H9 (cell line): ENCODE results near the gene TMEM115. TPM values are rescaled to one million over a fixed set of nuclear protein-coding genes. Genes with fewer than 3 reads are reported as not detected.

Source experiments
- DNase-seq: peaks from one replicate; pipeline ENCODE4 v3.0.0-alpha.2; 2017
- H2AFZ ChIP-seq: one replicate; pipeline ENCODE4 v1.6.1; 2013; ENCODE audit warnings: mild to moderate bottlenecking, low read length, control low read depth, moderate library complexity
- H2AK5ac ChIP-seq: 2 replicates; pipeline ENCODE4 v1.6.1; 2013; ENCODE audit warnings: low read length, control low read depth, mixed read lengths; ENCODE audit not compliant: insufficient read length
- H2BK120ac ChIP-seq: one replicate; pipeline ENCODE4 v1.6.1; 2013; ENCODE audit warnings: low read depth, mild to moderate bottlenecking, low read length, control low read depth, inconsistent platforms; ENCODE audit not compliant: poor library complexity, severe bottlenecking
- H2BK12ac ChIP-seq: 2 replicates; pipeline ENCODE4 v1.6.1; 2013; ENCODE audit warnings: low read length, control low read depth, mixed read lengths, low read depth; ENCODE audit not compliant: insufficient read length
- H2BK15ac ChIP-seq: 2 replicates; pipeline ENCODE4 v1.6.1; 2013; ENCODE audit warnings: low read depth, low read length, control low read depth
- H2BK20ac ChIP-seq: one replicate; pipeline ENCODE4 v1.6.1; 2013; ENCODE audit warnings: low read depth, mild to moderate bottlenecking, low read length, control low read depth, inconsistent platforms; ENCODE audit not compliant: poor library complexity, severe bottlenecking
- H2BK5ac ChIP-seq: 2 replicates; pipeline ENCODE4 v1.6.1; 2013; ENCODE audit warnings: low read length, control low read depth, mixed read lengths; ENCODE audit not compliant: insufficient read length
- H3K14ac ChIP-seq: 2 replicates; pipeline ENCODE4 v1.6.1; 2013; ENCODE audit warnings: low read length, control low read depth; ENCODE audit not compliant: insufficient read depth
- H3K18ac ChIP-seq: 2 replicates; pipeline ENCODE4 v1.6.1; 2013; ENCODE audit warnings: low read depth, mild to moderate bottlenecking, mixed read lengths, low read length, control low read depth; ENCODE audit not compliant: insufficient read length
- H3K23ac ChIP-seq: 2 replicates; pipeline ENCODE4 v1.6.1; 2013; ENCODE audit warnings: low read length, control low read depth, mixed read lengths, low read depth; ENCODE audit not compliant: insufficient read length
- H3K23me2 ChIP-seq: 2 replicates; pipeline ENCODE4 v1.6.1; 2013; ENCODE audit warnings: low read depth, mild to moderate bottlenecking, mixed read lengths, low read length, control low read depth; ENCODE audit not compliant: insufficient read length, poor library complexity, severe bottlenecking
- H3K27ac ChIP-seq: 2 replicates; pipeline ENCODE4 v1.5.1; 2013; ENCODE audit warnings: low read length, control low read depth, mixed read lengths, low read depth; ENCODE audit not compliant: insufficient read length
- H3K27me3 ChIP-seq: 2 replicates; pipeline ENCODE4 v1.6.1; 2013; ENCODE audit warnings: low read length, control low read depth, inconsistent platforms; ENCODE audit not compliant: insufficient read depth
- H3K4ac ChIP-seq: 2 replicates; pipeline ENCODE4 v1.6.1; 2013; ENCODE audit warnings: low read depth, mild to moderate bottlenecking, control low read depth, inconsistent platforms, low read length, moderate library complexity
- H3K4me1 ChIP-seq: 2 replicates; pipeline ENCODE4 v1.6.1; 2013; ENCODE audit warnings: low read length, control low read depth, inconsistent platforms; ENCODE audit not compliant: insufficient read depth
- H3K4me2 ChIP-seq: 2 replicates; pipeline ENCODE4 v1.6.1; 2013; ENCODE audit warnings: low read length, control low read depth, mixed read lengths; ENCODE audit not compliant: insufficient read length, insufficient read depth
- H3K56ac ChIP-seq: 2 replicates; pipeline ENCODE4 v1.6.1; 2013; ENCODE audit warnings: low read depth, mild to moderate bottlenecking, mixed read lengths, low read length, control low read depth; ENCODE audit not compliant: insufficient read length
- H3K79me1 ChIP-seq: 2 replicates; pipeline ENCODE4 v1.6.1; 2013; ENCODE audit warnings: low read depth, mild to moderate bottlenecking, moderate library complexity, low read length, control low read depth, inconsistent platforms; ENCODE audit not compliant: insufficient read depth, poor library complexity, severe bottlenecking
- H3K79me2 ChIP-seq: 2 replicates; pipeline ENCODE4 v1.6.1; 2013; ENCODE audit warnings: low read length, control low read depth, inconsistent platforms; ENCODE audit not compliant: insufficient read depth
- H3K9ac ChIP-seq: 2 replicates; pipeline ENCODE4 v1.6.1; 2013; ENCODE audit warnings: low read length, control low read depth, mixed read lengths; ENCODE audit not compliant: insufficient read length; ENCODE audit errors: extremely low read depth
- H3K9me3 ChIP-seq: one replicate; pipeline ENCODE4 v1.6.1; 2013; ENCODE audit warnings: low read depth, low read length, inconsistent platforms; ENCODE audit not compliant: control insufficient read depth
- H3T11ph ChIP-seq: one replicate; pipeline ENCODE4 v1.6.1; 2013; ENCODE audit warnings: mild to moderate bottlenecking, low read length, control low read depth, inconsistent platforms
- H4K20me1 ChIP-seq: one replicate; pipeline ENCODE4 v1.6.1; 2013; ENCODE audit not compliant: control insufficient read depth, insufficient read length, insufficient read depth
- H4K5ac ChIP-seq: 2 replicates; pipeline ENCODE4 v1.6.1; 2013; ENCODE audit warnings: low read depth, mild to moderate bottlenecking, mixed read lengths, low read length, control low read depth; ENCODE audit not compliant: insufficient read length
- H4K8ac ChIP-seq: replicated peaks from 2 replicates; pipeline ENCODE4 v1.6.1; 2013; ENCODE audit warnings: low read length, control low read depth, mixed read lengths, low read depth; ENCODE audit not compliant: insufficient read length
- H4K91ac ChIP-seq: 2 replicates; pipeline ENCODE4 v1.6.1; 2013; ENCODE audit warnings: low read depth, mild to moderate bottlenecking, moderate library complexity, mixed read lengths, low read length, control low read depth; ENCODE audit not compliant: insufficient read length
- H3K27ac Mint-ChIP-seq, 3 experiments: 2 replicates in 2 of 3; 3 replicates in 1 of 3; pipeline ENCODE4 v1.8.0; 2020 to 2021; ENCODE audit warnings: mixed read lengths in 3 of 3, mild to moderate bottlenecking in 1 of 3, moderate library complexity in 1 of 3
- H3K27me3 Mint-ChIP-seq: 2 replicates; pipeline ENCODE4 v1.8.0; 2021; ENCODE audit warnings: low read depth, mild to moderate bottlenecking, moderate library complexity, mixed read lengths
- H3K36me3 Mint-ChIP-seq, 3 experiments: 2 replicates in 2 of 3; 3 replicates in 1 of 3; pipeline ENCODE4 v1.8.0; 2020 to 2021; ENCODE audit warnings: low read depth in 3 of 3, mixed read lengths in 3 of 3; ENCODE audit not compliant: insufficient read depth in 1 of 3
- H3K4me1 Mint-ChIP-seq, 2 experiments: 2 replicates each; pipeline ENCODE4 v1.8.0; 2020; ENCODE audit warnings: mixed read lengths in 2 of 2
- H3K4me3 Mint-ChIP-seq, 2 experiments: 2 replicates in 1 of 2; 3 replicates in 1 of 2; pipeline ENCODE4 v1.8.0; 2020 to 2021; ENCODE audit warnings: mild to moderate bottlenecking in 2 of 2, mixed read lengths in 2 of 2, moderate library complexity in 1 of 2
- H3K9me3 Mint-ChIP-seq, 2 experiments: 2 replicates in 1 of 2; 3 replicates in 1 of 2; pipeline ENCODE4 v1.8.0; 2020; ENCODE audit warnings: mild to moderate bottlenecking in 2 of 2, mixed read lengths in 2 of 2, moderate library complexity in 1 of 2
- CTCF ChIP-seq: fragments of 200-600 bp; sonication (generic); conservative IDR thresholded peaks from 3 replicates; pipeline ENCODE4 v1.8.0; 2021; ENCODE audit warnings: antibody characterized with exemption, mild to moderate bottlenecking
- WGBS: extraction: QIAGEN DNeasy Blood & Tissue Kit; methylation state at CpG from one replicate; pipeline ENCODE4 v1.1.7; 2013; ENCODE audit warnings: missing lambda C conversion rate, low lambda C conversion rate, mixed read lengths; ENCODE audit not compliant: insufficient read length; ENCODE audit errors: extremely low coverage; 5-methylcytosine and 5-hydroxymethylcytosine counted together
- total RNA-seq: library from RNA; stranded (reverse); gene quantifications from 2 replicates; pipeline ENCODE4 v1.2.1, GENCODE V29; 2021

TMEM115 gene
- total RNA-seq, 1 experiment from 2014 or later, result 32.3 TPM

- H3K27ac ChIP-seq, result no peak overlapping the region
- H3K27me3 ChIP-seq, result no peaks in the 10 kb centered on the region
- Mint-ChIP-seq H3K36me3 (peaks cover 48 to 57% (median 56%) of the 10 kb centered on the region in 3 experiments), H3K27ac (peak overlapping the region in 2 of 3 experiments; percentile 3 to 79; a peak in 3 of 7 replicates), H3K4me3 (no peak overlapping the region; a peak in 1 of 5 replicates), H3K4me1 (peaks cover 15 to 30% of the 10 kb centered on the region in 2 experiments), H3K9me3 (peaks cover 5 to 7% of the 10 kb centered on the region in 2 experiments), H3K27me3 (no peaks in the 10 kb centered on the region)
- no peak overlapping the region for H3K4ac ChIP-seq
- H3K23ac ChIP-seq, result no peak overlapping the region
- no peak overlapping the region for H3K9ac ChIP-seq
- peaks cover 5% of the 10 kb centered on the region; the same call in 1 of the 2 replicates for H3K79me2 ChIP-seq
- H2BK15ac ChIP-seq, result no peak overlapping the region
- no peak overlapping the region for H2AFZ ChIP-seq
- no CpG with 5 or more reads among the region's 9 CpGs for WGBS
- H3K9me3 ChIP-seq, result no peaks in the 10 kb centered on the region
- H4K5ac ChIP-seq, result no peak overlapping the region
- H3K14ac ChIP-seq, result no peak overlapping the region
- peak; percentile 75 for DNase-seq
- no peak overlapping the region for H3K56ac ChIP-seq
- peaks cover 3% of the 10 kb centered on the region for H3K23me2 ChIP-seq
- no peak overlapping the region for H4K8ac ChIP-seq
- H3K4me1 ChIP-seq, result no peaks in the 10 kb centered on the region; the same call in 1 of the 2 replicates
- no peak overlapping the region for H2BK120ac ChIP-seq
- H2BK5ac ChIP-seq, result no peak overlapping the region
- H4K91ac ChIP-seq, result no peak overlapping the region
- H3K18ac ChIP-seq, result no peak overlapping the region
- H2BK12ac ChIP-seq, result no peak overlapping the region
- TF ChIP-seq CTCF, result no peak
- no peaks in the 10 kb centered on the region for H4K20me1 ChIP-seq
- H2AK5ac ChIP-seq, result no peak overlapping the region
- H2BK20ac ChIP-seq, result no peak overlapping the region
- H3K4me2 ChIP-seq, result no peak overlapping the region
- no peaks in the 10 kb centered on the region for H3K79me1 ChIP-seq
- no peak overlapping the region for H3T11ph ChIP-seq
These were observed 42.6 kb downstream of the TMEM115 start for GRCh38 chr3:50316657-50317242.
